MCF 10A (cell line): ENCODE results near the gene FAM111A. TPM values are rescaled to one million over a fixed set of nuclear protein-coding genes. Genes with fewer than 3 reads are reported as not detected.

ENCODE experiments used
- BruUV-seq: library from RNA; stranded (reverse); fragments of 400-500 nt; replicated peaks from 2 replicates; lab custom pipeline; 2021; lab: Mats Ljungman, UMichigan
- CTCF ChIA-PET: fragments of 300-600 bp; sonication (Branson Sonifier 250); formaldehyde crosslinking; extraction: SDS; loops from one replicate; lab custom pipeline; 2021; ENCODE audit warnings: antibody characterized with exemption, inconsistent platforms; lab: Yijun Ruan, JAX
- POLR2A ChIA-PET: fragments of 300-600, 350-650 bp; sonication (Branson Sonifier 250); formaldehyde crosslinking; extraction: SDS; loops from one replicate; lab custom pipeline; 2020; ENCODE audit warnings: antibody characterized with exemption, inconsistent platforms; lab: Yijun Ruan, JAX
- DNase-seq: peaks from one replicate; pipeline ENCODE4 v3.0.0-alpha.2; 2018; ENCODE audit not compliant: unreplicated experiment
- H3K27ac Mint-ChIP-seq: one replicate; pipeline ENCODE4 v1.8.0; 2022; ENCODE audit warnings: mild to moderate bottlenecking, low read depth, mixed read lengths; ENCODE audit not compliant: unreplicated experiment
- H3K27me3 Mint-ChIP-seq: one replicate; pipeline ENCODE4 v1.8.0; 2022; ENCODE audit warnings: mixed read lengths; ENCODE audit not compliant: insufficient read depth, unreplicated experiment
- H3K36me3 Mint-ChIP-seq: one replicate; pipeline ENCODE4 v1.8.0; 2022; ENCODE audit warnings: mild to moderate bottlenecking, moderate library complexity, mixed read lengths; ENCODE audit not compliant: insufficient read depth, unreplicated experiment
- H3K4me1 Mint-ChIP-seq: one replicate; pipeline ENCODE4 v1.8.0; 2022; ENCODE audit warnings: mixed read lengths; ENCODE audit not compliant: insufficient read depth, unreplicated experiment
- H3K4me3 Mint-ChIP-seq: one replicate; pipeline ENCODE4 v1.8.0; 2022; ENCODE audit warnings: mild to moderate bottlenecking, moderate library complexity, mixed read lengths; ENCODE audit not compliant: unreplicated experiment
- H3K9me3 Mint-ChIP-seq: one replicate; pipeline ENCODE4 v1.8.0; 2022; ENCODE audit warnings: mixed read lengths; ENCODE audit not compliant: unreplicated experiment
- CTCF ChIP-seq: fragments of 200-600 bp; IDR thresholded peaks from one replicate; pipeline ENCODE4 v1.8.0; 2022; ENCODE audit warnings: antibody characterized with exemption, mild to moderate bottlenecking; ENCODE audit not compliant: unreplicated experiment
- intact Hi-C: fragments of 100-400 bp; cut with micrococcal nuclease; formaldehyde crosslinking; loops from 2 replicates; pipeline ENCODE4 v1.14.1; 2022
- total RNA-seq: library from RNA; stranded (reverse); gene quantifications from 2 replicates; pipeline ENCODE4 v1.2.3, GENCODE V29; 2022

FAM111A gene
- total RNA-seq, 1 experiment from 2014 or later = 27.7 TPM

GRCh38 chr11:59179121-59179520 lies 36.5 kb downstream of the FAM111A start:
- CTCF ChIA-PET = interaction anchor here (1.1 to 27.3 kb wide), 4 partner anchors 5 to 611 kb away, joined by 3 to 530 read pairs (median 113); partner anchors contain the start of gene DTX4

GRCh38 chr11:59180168-59180776 lies 37.6 kb downstream of the FAM111A start:
- Mint-ChIP-seq H3K4me1 (peaks cover 15% of the 10 kb centered on the region), H3K9me3 (no peaks in the 10 kb centered on the region), H3K27ac (no peak overlapping the region), H3K27me3 (no peaks in the 10 kb centered on the region), H3K36me3 (peaks cover 21% of the 10 kb centered on the region), H3K4me3 (no peak overlapping the region)
- no TSS peak for BruUV-seq
- intact Hi-C loops = no loop called here
- DNase-seq = no peak
- ChIA-PET POLR2A (no interaction called here), CTCF (interaction anchor here (0.5 to 27.3 kb wide), 9 partner anchors 6 to 612 kb away, joined by 3 to 530 read pairs (median 6); partner anchors contain the start of gene DTX4)
- TF ChIP-seq CTCF = no peak

More at GRCh38 chr11:59179121-59179520, 36.5 kb downstream of the FAM111A start:
- DNase-seq = no peak
- TF ChIP-seq CTCF = no peak
- Mint-ChIP-seq H3K36me3 (peaks cover 17% of the 10 kb centered on the region), H3K9me3 (no peaks in the 10 kb centered on the region), H3K27ac (no peak overlapping the region), H3K27me3 (no peaks in the 10 kb centered on the region), H3K4me3 (no peak overlapping the region), H3K4me1 (peaks cover 27% of the 10 kb centered on the region)
- BruUV-seq = no TSS peak
- intact Hi-C loops = no loop called here
- POLR2A ChIA-PET = no interaction called here

- CTCF ChIA-PET = interaction anchor here (0.6 to 27.3 kb wide), 7 partner anchors 7 to 711 kb away, joined by 3 to 530 read pairs (median 6); partner anchors contain the start of gene DTX4
- H3K9me3 Mint-ChIP-seq = no peaks in the 10 kb centered on the region
- POLR2A ChIA-PET = no interaction called here
- no peaks in the 10 kb centered on the region for H3K27me3 Mint-ChIP-seq
- DNase-seq = no peak
- TF ChIP-seq CTCF = no peak
- no TSS peak for BruUV-seq
- H3K4me1 Mint-ChIP-seq = peaks cover 12% of the 10 kb centered on the region
- peaks cover 21% of the 10 kb centered on the region for H3K36me3 Mint-ChIP-seq
- intact Hi-C loops = no loop called here
- H3K27ac Mint-ChIP-seq = no peak overlapping the region
- H3K4me3 Mint-ChIP-seq = no peak overlapping the region
Measured at GRCh38 chr11:59180907-59181306, 38.3 kb downstream of the FAM111A start.

- intact Hi-C loops = no loop called here
- Mint-ChIP-seq H3K4me1 (peaks cover 10% of the 10 kb centered on the region), H3K9me3 (no peaks in the 10 kb centered on the region), H3K27me3 (no peaks in the 10 kb centered on the region), H3K36me3 (peaks cover 17% of the 10 kb centered on the region), H3K27ac (no peak overlapping the region), H3K4me3 (no peak overlapping the region)
- ChIA-PET POLR2A (interaction anchor here (2.0 kb wide), 1 partner anchor 8 kb away, joined by 7 read pairs; no protein-coding TSS in a partner anchor), CTCF (interaction anchor here (0.5 to 27.3 kb wide), 9 partner anchors 8 to 248 kb away, joined by 3 to 530 read pairs (median 3); partner anchors contain the start of gene DTX4)
- DNase-seq = no peak
- TF ChIP-seq CTCF = no peak
- BruUV-seq = no TSS peak
Measured at GRCh38 chr11:59181746-59182456, 39.2 kb downstream of the FAM111A start.
